ENCODE measurements around the gene EZR. TPM values are rescaled to one million over a fixed set of nuclear protein-coding genes. Genes with fewer than 3 reads are reported as not detected.
A peak's percentile ranks its signal among the peaks of the same experiment; 100 is the strongest.

EZR gene
- total RNA-seq, 2 experiments from 2014 or later = 177 to 180 TPM

- DNase-seq (no peak), ATAC-seq (no peak)
- Mint-ChIP-seq H3K27ac (no peak overlapping the region), H3K36me3 (ENCODE audit: low read depth) (peaks cover 79% of the 10 kb centered on the region), H3K4me3 (no peak overlapping the region), H3K27me3 (ENCODE audit: low read depth) (no peaks in the 10 kb centered on the region), H3K9me3 (ENCODE audit: insufficient read depth) (no peaks in the 10 kb centered on the region), H3K4me1 (ENCODE audit: low read depth) (peaks cover 6% of the 10 kb centered on the region)
- CTCF ChIA-PET = no interaction called here
- POLR2A ChIA-PET = no interaction called here
Observed at GRCh38 chr6:158729906-158730540, 89.1 kb downstream of the EZR start.

DNA sequence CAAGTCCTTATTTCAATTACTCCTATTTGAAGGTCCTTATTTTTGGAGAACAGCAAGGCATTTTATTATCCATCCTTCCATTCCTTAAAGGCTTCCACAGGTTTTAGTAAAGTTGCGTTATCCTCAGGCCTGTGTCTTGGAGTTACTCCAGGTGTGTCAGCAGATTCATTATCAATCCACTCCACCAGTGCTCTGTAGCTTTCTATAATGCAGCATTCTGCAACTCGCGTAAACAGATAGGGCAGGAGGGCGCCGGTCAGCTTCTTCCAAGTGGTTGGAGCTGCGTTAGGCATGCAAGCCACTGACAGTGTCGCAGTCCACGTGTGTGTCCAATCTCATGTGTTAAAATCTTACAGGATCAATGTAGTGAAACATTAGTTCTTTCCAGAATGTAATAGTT is 93.5 kb downstream of the EZR start:
- no peak for DNase-seq
- Mint-ChIP-seq H3K27ac (no peak overlapping the region), H3K36me3 (ENCODE audit: low read depth) (peaks cover 68% of the 10 kb centered on the region), H3K9me3 (ENCODE audit: insufficient read depth) (no peaks in the 10 kb centered on the region), H3K27me3 (ENCODE audit: low read depth) (no peaks in the 10 kb centered on the region), H3K4me3 (no peak overlapping the region), H3K4me1 (ENCODE audit: low read depth) (peaks cover 13% of the 10 kb centered on the region)
- ATAC-seq = no peak
- CTCF ChIA-PET = interaction anchor here (0.9 kb wide), 2 partner anchors 10 to 409 kb away, joined by 3 read pairs; no protein-coding TSS in a partner anchor
- POLR2A ChIA-PET = no interaction called here

DNA sequence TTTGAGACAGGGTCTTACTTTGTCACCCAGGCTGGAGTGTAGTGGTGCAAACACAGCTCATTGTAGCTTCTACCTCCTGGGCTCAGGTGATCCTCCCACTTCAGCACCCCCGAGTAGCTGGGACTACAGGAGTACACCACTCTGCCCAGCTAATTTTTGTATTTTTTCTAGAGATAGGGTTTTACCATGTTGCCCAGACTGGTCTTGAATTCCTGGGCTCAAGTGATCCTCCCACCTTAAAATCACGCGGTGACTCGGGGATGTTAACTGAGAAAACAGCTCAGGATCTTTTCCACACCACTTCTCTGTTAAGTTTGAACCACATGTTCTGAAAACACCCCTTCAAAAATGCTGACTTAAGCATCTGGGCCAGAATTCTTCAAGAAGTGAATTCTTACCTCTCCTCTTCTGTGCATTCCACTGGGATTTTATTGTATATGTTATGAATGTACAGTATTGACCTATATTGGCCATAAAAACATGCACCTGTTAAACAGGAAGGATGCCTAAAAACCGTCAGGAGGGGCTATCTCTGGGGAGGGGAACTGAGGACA is 96.9 kb downstream of the EZR start:
- no peak for DNase-seq
- Mint-ChIP-seq H3K36me3 (ENCODE audit: low read depth) (peaks cover 73% of the 10 kb centered on the region), H3K4me3 (no peak overlapping the region), H3K9me3 (ENCODE audit: insufficient read depth) (no peaks in the 10 kb centered on the region), H3K27ac (no peak overlapping the region), H3K27me3 (ENCODE audit: low read depth) (no peaks in the 10 kb centered on the region), H3K4me1 (ENCODE audit: low read depth) (peaks cover 47% of the 10 kb centered on the region)
- ChIA-PET POLR2A (no interaction called here), CTCF (interaction anchor here (0.6 to 1.8 kb wide), 3 partner anchors 13 to 251 kb away, joined by 3 to 5 read pairs (median 4); no protein-coding TSS in a partner anchor)
- ATAC-seq = no peak

DNA sequence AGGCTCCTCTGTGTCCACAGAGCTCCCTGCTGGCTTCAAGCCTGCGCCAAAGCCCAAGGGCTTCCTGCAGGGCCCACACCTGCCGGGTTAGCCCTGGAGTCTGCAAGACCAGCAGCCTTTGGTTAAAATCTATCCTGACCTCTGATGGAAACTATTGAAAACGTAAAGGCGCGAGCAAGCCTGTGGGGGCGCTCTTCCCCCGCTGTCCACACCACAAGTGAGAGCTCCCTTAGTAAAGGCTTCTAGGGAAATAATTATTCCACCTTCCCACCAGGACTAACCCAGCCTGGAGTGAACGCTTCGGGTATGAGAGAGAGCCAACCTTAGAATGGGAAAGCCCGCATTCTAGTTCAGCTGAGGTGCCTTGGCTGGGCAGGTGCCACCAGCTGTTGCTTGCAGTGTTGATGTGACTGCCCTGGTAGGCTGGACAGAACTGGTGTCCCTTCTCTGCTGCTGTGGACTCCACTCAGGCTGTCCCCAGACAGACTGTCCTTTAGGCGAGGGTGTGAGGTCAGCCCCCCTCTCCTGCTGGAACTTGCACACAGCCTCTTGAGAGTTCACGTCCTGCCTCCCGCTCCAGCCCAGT is 100.6 kb downstream of the EZR start:
- H3K36me3 Mint-ChIP-seq (ENCODE audit: low read depth) = peaks cover 72% of the 10 kb centered on the region
- peaks cover 72% of the 10 kb centered on the region for H3K4me1 Mint-ChIP-seq (ENCODE audit: low read depth)
- ChIA-PET POLR2A (interaction anchor here (1.0 kb wide), 1 partner anchor 74 kb away, joined by 3 read pairs; no protein-coding TSS in a partner anchor), CTCF (interaction anchor here (0.8 to 3.6 kb wide), 12 partner anchors 12 to 273 kb away, joined by 3 to 16 read pairs (median 4); no protein-coding TSS in a partner anchor)
- H3K27ac Mint-ChIP-seq = peak overlapping the region; percentile 94
- no peaks in the 10 kb centered on the region for H3K27me3 Mint-ChIP-seq (ENCODE audit: low read depth)
- ATAC-seq (no peak), DNase-seq (no peak)
- H3K4me3 Mint-ChIP-seq = no peak overlapping the region
- no peaks in the 10 kb centered on the region for H3K9me3 Mint-ChIP-seq (ENCODE audit: insufficient read depth)

- peak; percentile 64 for ATAC-seq
- no peaks in the 10 kb centered on the region for H3K9me3 Mint-ChIP-seq (ENCODE audit: insufficient read depth)
- POLR2A ChIA-PET = interaction anchor here (1.0 kb wide), 1 partner anchor 73 kb away, joined by 3 read pairs; no protein-coding TSS in a partner anchor
- H3K27ac Mint-ChIP-seq = peak overlapping the region; percentile 94
- H3K4me1 Mint-ChIP-seq (ENCODE audit: low read depth) = peaks cover 80% of the 10 kb centered on the region
- CTCF ChIA-PET = interaction anchor here (1.0 to 3.6 kb wide), 9 partner anchors 11 to 274 kb away, joined by 3 to 16 read pairs (median 5); no protein-coding TSS in a partner anchor
- DNase-seq = no peak
- peak overlapping the region; percentile 53 for H3K4me3 Mint-ChIP-seq
- peaks cover 75% of the 10 kb centered on the region for H3K36me3 Mint-ChIP-seq (ENCODE audit: low read depth)
- no peaks in the 10 kb centered on the region for H3K27me3 Mint-ChIP-seq (ENCODE audit: low read depth)
Observed at GRCh38 chr6:158717341-158718330, 101.5 kb downstream of the EZR start.

Small RNA genes within 50 kb of the gene (microRNA-seq; reads per million reads assigned to microRNA genes)
- not detected for gene MIR3918

Other genes with a start within 250 kb of the EZR start
- 10 to 100 TPM; 79.0 to 86.4 TPM for gene DYNLT1, start 174.6 kb downstream of the EZR start, total RNA-seq
- gene SYTL3, start 169.3 kb downstream of the EZR start, total RNA-seq = 10 to 100 TPM; 43.5 to 48.3 TPM
- gene RSPH3, start 180.8 kb upstream of the EZR start, total RNA-seq = 1 to 10 TPM; 1.4 TPM
- gene TAGAP, start 225.6 kb upstream of the EZR start, total RNA-seq = 10 to 100 TPM; 64.5 to 67.0 TPM